NCI-H1092 treated with DMSO at 0.1 percent for 48 hours (cell line): ENCODE data around the gene LACRT.
A peak's percentile ranks its signal among the peaks of the same experiment; 100 is the strongest.
"Not testable (repeated sequence)": the region's sequence is repeated elsewhere in the genome, so short reads cannot be mapped to it uniquely, and the experiment has no call there.

Source experiments
- DNase-seq: peaks from one replicate; lab custom pipeline; 2025; lab: John Stamatoyannopoulos, UW

The LACRT gene

DNA sequence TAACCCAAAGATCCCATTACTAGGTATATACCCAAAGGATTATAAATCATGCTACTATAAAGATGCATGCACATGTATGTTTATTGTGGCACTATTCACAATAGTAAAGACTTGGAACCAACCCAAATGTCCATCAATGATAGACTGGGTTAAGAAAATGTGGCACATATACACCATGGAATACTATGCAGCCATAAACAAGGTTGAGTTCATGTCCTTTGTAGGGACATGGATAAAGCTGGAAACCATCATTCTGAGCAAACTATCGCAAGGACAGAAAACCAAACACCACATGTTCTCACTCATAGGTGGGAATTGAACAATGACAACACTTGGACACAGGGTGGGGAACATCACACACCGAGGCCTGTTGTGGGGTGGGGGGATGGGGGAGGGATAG, 4.4 kb upstream of the LACRT start:
- not testable (repeated sequence) for DNase-seq

DNA sequence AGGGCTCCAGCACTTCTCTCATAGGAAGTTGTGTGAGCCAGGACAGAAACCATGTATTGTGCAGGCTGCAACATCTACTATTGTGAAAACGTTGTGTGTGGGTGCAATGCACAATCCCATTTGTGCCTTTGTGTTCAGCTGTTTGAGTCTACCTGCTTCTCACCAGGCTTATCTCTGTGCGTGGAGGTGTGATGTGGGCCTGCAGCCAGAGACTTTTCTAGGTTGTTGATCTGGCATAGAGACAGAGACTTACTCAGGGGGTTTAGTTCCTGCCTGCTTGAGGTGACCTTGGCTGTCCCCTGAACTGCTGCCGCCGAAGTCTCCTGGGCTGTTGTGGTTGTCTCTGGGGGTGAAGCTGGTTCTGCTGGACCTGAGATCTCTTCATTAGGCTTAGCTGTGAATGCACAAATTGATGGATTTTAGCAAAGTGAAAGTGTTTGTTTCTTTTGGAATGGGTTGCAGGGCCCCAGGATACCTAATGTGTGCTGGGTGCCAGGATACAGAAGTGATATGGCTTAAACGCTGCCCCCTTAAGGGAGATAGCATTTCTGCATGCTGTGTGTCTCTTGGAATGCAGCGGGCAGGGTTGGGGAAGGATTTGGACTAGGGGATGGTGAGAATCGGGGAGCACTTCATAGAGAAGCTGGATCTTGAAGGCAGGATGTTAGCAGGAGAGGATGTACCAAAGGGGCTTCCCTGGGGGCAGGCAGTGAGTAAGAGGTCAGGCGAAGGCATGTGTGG, 2.5 kb downstream of the LACRT start:
- no peak for DNase-seq

DNA sequence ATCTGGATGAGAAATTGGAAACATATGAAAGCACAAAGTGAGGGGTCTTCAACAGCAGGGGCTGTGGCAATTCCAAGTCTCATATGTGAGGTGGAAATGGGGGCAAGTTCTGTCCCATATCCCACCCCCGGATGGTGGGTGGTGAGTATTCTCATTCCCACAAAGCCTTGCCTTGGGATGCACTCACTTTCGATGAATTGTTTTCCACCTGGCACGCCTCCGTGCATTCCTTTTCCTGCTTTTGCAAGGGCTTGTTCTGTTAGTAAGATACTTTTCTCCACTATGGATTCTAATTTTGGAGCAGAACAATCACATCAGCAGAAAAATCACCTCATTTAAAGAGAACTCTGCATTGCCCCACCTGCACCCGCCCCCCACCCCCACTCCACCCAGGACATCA, 3.1 kb downstream of the LACRT start:
- no peak for DNase-seq

DNA sequence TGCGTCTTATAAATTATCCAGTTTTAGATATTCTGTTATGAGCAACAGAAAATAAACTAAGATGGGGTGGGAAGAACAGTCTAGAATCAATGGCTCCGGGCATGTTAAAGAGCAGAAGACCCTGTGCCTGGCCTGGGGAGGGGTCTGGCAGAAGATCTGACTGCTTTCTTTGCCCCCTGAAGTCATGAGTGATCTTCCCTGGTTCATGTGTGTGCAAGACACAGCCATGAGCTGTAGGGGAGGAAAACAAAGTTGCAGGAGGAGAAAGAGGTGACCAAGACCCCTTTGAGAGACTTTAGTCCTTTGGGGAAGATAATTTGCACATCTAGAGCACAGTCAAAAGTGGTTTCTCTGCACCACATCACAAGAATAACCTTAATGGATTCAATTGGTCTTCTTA, 4.8 kb downstream of the LACRT start:
- no peak for DNase-seq

DNA sequence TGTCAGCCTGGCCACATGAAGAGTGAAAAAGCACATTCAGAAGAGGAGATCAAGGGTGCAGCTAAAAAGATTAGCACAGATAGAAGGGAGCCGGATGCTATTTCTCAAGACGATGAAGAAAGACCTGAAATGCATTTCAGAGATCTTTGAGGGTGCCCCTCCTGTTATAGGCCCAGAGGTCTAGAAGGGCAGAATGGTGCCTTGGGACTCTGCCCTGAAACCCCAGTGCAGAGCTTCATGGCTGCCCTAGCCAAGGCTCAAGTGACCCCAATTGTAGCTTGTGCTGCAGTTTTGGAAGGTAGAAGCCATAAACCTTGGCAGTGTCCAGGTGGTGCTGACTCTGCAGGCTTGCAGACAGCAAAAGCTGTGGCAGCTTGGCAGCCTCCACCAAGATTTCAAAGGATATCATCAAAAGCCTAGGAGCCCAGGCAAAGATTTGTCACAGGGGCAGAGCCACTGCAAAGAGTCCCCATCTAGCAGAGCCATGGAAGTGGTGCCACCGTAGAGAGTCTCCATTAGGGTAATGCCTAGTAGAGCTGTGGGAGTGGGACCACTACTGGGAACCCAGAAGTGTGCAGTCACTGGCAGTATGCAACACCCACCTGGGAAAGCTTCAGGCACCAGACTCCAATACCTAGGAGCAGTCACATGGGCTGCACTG, 6.4 kb downstream of the LACRT start:
- DNase-seq = no peak

DNA sequence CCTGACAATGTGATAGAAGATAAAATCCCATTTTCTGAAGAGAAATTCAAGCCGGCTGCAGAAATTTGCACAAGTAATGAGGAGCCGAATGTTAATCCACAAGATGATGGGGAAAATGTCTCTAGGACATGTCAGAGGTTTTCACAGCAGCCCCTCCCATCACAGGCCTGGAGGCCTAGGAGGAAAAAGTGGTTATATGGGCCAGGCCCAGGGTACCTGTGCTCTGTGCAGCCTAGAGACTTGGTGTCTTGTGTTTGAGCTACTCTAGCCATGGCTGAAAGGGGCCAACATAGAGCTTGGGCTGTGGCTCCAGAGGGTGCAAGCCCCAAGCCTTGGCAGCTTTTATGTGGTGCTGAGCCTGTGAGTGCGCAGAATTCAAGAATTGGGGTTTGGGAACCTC, 7.4 kb downstream of the LACRT start:
- DNase-seq = no peak

DNA sequence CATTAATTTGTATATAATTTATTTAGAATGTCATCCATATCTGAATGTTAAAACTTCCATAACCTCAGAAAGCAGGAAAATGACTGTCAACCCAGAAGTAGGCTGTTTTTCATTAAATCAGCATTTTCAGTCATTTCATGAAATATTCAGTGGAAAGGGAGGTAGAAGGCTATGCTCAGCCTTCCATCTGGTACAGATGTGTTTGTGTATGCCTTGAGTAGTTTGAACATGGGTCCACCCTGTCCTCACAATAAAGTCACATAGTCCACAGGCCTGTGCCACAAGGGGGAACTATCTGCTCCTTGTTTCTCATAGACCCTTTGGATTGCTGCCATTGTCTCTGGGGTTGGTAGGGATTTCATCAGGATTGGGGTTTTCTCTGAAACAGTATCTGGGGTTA, 9.1 kb downstream of the LACRT start:
- no peak for DNase-seq

DNA sequence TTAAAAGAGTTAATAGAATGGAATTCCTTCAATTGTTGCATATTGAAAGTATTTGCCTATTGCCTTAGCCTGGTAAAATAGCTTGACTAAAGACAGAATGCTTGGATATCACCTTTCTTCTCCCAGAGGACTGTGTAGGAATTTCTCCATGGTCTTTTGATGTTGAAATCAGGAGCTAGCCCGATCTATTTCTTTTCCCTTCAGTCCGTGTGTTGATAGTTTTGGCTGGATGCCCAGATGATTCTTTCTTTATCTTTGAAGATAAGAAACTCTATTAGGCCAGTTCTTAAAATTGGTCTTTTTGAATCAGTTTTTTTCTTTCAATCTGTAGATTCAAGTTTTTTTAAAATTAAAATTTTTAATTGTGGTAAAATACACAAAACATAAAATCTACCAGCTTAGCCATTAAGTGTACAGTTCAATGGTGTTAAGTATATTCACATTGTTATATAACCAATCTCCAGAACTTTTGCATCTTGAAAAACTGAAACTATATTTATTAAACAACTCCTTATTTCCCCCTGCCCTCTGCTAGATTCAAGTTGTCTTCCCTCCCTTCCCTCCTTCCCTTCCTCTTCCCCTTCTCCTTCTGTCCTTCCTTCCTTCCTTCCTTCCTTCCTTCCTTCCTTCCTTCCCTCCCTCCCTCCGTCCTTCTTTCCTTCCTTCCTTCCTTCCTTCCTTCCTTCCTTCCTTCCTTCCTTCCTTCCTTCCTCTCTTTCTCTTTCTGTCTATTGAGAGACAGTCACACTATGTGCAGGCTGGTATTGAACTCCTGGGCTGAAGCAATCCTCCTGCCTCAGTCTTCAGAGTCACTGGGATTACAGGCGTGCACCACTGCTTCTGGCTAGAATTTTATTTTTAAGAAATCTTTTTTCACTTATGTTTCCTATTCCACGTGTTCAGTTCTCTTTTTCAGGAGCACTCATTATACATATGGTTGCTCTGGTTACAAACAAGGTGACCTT, 10.1 kb downstream of the LACRT start:
- no peak for DNase-seq

DNA sequence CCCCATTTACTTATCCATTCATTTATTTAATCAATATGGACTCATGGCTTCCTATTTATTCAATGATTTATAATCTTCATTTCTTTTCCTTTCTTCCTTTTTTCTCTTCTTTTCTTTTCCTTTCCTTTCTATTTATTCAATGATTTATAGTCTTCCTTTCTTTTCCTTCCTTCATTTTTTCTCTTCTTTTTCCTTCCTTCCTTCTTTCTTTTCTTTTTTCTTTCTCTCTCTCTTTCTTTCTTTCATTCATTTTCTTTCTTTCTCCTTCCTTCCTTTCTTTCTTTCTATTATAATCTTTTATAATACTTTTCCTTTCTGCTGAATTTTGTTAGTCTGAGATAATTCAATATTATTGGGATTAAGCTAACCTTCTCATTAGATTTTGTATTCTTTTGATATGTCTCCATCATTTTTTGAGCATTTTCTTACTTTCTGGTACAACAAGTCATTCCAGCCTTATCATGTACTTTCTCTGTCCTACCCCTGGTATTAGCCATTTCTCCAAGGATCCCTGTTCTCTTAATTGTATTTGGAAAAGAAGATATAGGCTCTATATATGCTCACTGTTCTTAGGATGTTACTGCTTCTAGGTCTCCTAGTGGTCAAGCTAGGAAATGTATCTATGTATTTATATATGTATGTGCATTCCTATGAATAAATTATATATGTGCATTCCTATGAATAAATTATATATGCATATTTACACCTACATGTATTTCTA, 12.1 kb downstream of the LACRT start:
- DNase-seq = no peak

DNA sequence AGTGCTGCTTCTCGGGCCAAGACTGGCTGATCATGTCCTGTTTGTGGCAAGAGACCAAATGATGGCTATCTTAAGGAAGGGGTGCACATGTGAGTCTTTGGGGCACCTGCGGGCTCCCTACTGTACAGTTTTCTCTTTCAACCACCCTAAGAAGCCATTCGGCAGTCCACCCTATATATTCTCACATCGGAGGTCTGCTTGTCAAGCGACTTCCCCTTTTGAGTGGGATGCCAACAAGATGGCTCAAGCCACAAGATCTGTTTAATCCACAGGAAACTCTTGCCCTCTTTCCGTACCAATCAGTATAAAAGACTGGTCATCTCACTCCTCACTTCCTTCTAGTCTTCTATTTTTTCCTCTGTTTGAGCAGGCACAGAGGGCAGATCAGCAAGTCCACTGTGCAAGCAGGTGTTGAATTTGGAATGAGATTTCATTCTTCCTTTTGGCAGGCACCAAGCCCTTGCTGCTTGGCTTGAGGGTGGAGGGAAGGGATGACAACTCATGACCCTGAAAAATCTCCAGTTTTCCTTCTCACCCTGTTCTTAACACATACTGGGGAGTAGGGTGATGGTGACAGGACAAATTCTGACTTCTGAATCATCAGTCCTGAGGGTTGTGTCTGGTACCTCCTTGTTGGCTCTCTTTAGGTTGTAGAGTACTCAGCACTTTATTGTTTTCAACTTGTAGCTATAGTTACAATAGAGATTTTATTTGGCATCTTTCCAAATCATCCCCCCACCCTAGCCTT, 17.6 kb downstream of the LACRT start:
- no peak for DNase-seq

DNA sequence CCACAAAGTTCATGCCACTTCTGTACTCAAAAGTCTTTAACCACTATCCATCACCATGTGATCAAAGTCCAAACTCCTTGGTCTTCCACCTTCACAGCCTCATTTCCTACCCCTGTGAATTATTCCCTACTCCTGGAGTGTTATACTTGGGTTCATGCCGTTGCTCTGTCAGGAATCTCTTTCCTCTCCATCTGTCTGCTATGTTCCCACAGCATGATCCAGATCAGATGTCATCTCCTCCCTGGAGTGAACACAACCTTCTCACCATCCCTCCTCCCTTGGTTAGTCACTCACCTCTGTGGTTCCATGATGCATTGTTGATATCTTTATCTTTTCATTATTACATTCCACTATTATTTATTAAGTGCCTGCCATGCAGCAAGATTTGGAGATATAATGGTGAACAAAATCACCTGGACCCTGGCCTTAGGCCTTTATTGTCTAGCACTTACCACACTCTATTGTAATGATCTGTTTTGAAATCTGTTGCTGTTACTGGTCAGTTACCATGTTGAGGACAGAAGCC, 22.4 kb downstream of the LACRT start:
- DNase-seq = no peak

DNA sequence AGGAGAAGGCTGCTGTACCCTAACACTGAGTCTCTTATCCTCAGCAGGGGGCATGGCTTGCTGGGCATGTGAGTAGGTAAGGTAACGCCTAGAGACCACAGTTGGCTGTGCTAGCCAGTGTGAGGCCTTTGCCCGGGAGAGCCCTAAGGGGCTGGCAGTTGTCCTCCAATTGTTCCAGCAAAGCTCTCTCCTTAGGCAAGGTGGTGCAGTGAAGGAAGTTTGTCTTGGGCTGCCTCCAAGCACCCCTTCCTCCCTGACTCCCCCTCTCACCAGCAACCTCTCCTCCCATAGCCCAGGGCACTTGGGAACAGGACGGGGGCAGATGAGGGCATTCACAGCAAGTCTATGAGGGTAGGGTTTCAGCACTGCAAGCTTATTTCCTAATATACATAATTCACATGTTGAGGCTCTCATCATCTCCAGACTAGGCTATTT, 23.0 kb downstream of the LACRT start:
- DNase-seq = no peak

DNA sequence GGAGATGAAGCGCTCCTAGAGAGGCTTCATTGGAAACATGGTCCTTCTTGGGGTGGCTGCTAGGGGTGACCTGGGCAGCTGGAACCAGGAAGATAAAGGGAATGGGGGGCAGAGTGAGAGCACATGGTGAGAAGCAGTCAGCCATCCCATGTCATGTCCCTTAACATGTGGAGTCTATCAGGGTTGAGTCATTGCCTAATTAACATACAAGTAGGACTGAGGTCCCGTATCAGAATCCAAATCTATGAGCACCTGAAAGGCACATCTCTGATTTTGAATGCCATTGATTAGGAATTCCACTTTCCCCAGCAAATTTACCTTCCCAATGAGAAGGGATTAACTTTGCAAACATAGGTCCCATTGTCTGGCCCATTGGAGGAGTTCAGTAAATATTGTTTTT, 25.9 kb downstream of the LACRT start:
- DNase-seq = no peak

DNA sequence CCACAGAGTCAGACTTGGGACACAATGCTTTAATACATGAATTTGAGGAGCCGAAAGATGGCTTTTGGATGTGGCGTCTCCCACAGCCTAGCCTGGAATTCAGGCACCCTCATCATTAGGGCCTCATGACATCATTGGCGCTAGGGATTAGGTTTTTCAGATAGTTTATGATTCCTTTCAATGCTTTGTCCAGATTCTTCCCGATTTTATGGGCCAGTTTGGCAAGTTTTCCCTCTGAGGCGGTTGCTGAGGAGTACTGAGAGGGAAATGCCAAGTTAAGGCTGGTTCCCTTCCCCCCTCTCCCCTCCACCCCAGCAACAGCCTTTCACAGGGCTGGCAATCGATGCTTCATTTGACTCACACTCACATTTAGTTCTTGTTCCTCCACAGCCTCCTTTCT, 26.5 kb downstream of the LACRT start:
- DNase-seq = no peak

DNA sequence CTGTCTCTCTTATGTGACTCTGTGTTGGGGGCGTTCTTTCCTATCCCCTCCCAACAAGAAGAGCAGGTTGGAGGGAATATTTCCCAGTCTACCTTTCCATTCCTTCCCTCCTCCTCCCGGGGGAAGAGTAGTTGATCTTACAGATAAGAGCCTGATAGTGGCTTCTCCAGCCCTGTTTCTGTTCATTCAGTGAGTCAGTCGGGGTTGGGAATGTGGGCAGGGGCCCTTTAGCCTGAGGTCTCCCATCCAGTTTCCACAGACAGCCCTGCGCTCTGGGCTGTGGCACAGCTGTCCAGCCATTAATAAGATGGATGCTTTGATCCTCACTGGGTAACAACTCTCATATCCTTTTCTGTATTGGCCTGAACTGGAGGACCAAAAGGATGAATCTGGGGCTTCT, 28.1 kb downstream of the LACRT start:
- no peak for DNase-seq

DNA sequence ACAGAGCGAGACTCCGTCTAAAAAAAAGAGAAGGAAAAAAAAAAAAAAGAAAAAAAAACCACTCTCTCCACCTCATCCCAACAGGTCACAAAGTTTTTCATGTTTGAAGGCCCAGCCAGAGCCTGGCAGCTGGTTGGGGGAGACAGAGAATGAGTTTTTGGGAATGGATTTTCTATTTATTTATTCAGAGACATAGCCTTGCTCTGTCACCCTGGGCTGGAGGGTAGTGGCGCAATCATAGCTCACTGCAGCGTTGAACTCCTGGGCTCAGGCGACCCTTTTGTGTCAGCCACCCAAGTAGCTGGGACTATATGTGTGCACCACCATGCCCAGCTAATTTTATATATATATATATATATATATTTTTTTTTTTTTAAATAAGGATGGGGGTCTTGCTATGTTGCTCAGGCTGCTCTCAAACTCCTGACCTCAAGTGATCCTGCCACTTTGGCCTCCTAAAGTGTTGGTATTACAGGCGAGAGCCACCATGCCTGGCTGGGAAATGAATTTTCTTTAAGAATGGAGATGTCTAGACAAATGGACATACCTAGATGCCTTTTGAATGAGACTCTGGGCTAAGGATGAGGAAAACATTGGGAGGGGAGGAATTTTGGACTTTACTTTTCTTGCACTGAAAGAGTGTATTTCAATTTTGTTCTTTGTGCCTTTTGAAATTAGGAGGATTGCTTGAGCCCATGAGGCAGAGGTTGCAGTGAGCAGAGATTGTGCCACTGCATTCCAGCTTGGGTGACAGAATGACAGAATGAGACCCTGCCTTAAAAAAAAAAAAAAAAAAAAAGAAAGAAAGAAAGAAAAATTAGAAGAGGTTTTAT, 29.3 kb downstream of the LACRT start:
- no peak for DNase-seq

DNA sequence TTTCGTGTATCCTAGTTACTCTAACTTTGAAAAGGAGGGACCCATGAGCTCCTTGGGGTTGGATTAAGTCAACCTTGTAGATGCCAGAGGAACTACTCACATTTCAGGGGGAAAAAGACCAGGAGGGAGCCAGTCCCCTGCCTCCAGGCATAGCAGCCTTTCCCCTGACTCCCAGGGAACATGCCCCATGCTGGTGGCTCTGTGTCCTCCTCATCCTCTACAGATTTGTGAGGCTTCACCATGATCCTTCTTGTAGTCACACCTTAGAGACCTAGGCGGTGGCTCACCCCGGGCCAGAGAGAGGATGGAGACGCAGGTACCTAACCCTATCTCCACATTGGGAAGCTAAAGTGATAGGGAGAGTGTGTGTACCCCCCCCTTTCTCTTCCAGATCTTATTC, 30.3 kb downstream of the LACRT start:
- no peak for DNase-seq

DNA sequence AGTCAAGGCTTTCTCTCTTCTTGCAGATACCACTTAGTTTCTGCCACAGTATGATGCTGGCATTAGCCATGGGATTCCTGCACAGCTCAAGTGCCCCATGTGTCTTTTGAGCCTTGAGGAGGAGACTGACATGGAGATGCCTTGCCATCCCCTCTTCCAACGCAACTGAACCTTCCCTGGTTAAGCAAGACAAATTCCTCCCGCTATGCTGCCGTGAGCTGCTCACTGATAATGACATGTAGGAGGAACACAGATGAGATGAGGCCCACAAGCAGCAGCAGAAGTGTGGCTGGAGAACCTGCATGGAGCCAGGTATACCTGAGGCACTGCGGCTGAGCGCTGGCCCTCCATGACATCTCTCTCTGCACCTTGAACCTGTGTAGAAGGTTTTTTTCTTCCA, 30.8 kb downstream of the LACRT start:
- no peak for DNase-seq

DNA sequence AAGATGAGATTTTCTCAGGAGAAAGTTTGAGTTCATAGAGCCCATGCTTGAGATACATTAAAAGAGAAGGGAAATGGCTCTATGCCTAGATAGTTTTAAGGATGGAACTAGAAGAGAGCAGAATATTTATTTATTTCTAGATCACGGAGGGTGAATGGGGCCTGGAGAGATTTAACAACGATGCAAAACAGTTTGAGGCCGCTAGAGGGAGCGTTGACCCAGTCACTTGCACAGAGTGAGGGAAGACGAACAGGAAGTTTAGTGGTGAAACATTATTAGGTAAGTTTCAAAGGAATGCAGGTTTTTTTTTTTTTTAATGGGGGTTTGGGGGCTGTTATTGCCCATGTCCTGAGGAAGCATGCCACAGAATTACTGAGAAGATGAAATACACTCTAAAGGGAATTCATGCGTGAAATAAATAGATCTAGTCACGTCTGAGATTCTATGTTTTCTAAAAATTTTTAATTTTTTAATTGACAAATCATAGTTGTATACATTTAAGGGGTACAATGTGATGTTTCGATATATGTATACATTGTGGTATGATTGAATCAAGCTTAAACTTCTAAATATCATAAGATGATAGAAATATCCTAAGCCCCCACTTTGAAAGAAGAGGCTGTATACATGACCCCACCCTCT, 31.4 kb downstream of the LACRT start:
- DNase-seq = peak; percentile 53

DNA sequence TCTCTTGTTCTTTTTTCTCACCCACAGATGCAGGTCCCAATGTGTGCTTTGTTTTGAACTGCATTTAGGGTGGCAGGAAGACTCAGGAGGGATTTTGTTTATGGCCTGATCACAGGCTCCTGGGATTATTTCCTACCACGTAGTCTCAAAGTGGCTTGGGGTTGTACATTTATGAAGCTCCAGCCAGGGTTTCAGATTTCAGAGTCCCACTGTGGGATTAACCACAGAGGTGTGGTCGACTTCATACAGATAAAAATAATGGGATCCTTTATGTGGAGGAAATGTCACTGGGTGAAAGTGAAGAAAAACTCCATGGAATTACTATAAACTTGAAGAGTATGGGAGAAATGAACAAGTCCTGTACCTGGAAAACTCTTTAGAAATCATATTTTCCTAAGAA, 32.0 kb downstream of the LACRT start:
- DNase-seq = no peak
